Activated naive CD8-positive, alpha-beta T cell treated with anti-CD3 and anti-CD28 coated beads, Interleukin-2, amount 10 ng/mL, durations not matched to agents 7 days and 5 days (primary cell): Measurements from ENCODE around the gene COL4A4. TPM values are rescaled to one million over a fixed set of nuclear protein-coding genes. Genes with fewer than 3 reads are reported as not detected.

ENCODE experiments used
- ATAC-seq: fragments of 150-1000 bp; cut with Tn5 transposase; one replicate; pipeline ENCODE4 v1.10.0; 2021; ENCODE audit warnings: low read depth, moderate library complexity
- POLR2A ChIA-PET: fragments of 350-600 bp; sonication (Branson Sonifier 250); formaldehyde crosslinking; loops from one replicate; lab custom pipeline; 2021; ENCODE audit warnings: antibody characterized with exemption; lab: Charles Lee
- DNase-seq: peaks from one replicate; pipeline ENCODE4 v3.0.0; 2021
- H3K27ac Mint-ChIP-seq: one replicate; pipeline ENCODE4 v1.8.0; 2022; ENCODE audit warnings: mild to moderate bottlenecking, mixed read lengths
- H3K27me3 Mint-ChIP-seq: one replicate; pipeline ENCODE4 v1.8.0; 2022; ENCODE audit warnings: mild to moderate bottlenecking, moderate library complexity, mixed read lengths
- H3K36me3 Mint-ChIP-seq: one replicate; pipeline ENCODE4 v1.8.0; 2021; ENCODE audit warnings: mild to moderate bottlenecking, mixed read lengths
- H3K4me1 Mint-ChIP-seq: one replicate; pipeline ENCODE4 v1.8.0; 2021; ENCODE audit warnings: mixed read lengths
- H3K4me3 Mint-ChIP-seq: one replicate; pipeline ENCODE4 v1.8.0; 2022; ENCODE audit warnings: mild to moderate bottlenecking, moderate library complexity, mixed read lengths
- H3K9me3 Mint-ChIP-seq: one replicate; pipeline ENCODE4 v1.8.0; 2021; ENCODE audit warnings: mixed read lengths
- total RNA-seq, 2 experiments: library from RNA; stranded (reverse); gene quantifications; one replicate each; pipeline ENCODE4 v1.2.3, GENCODE V29; 2021

Gene COL4A4
- not detected for total RNA-seq

- H3K36me3 Mint-ChIP-seq = no peaks in the 10 kb centered on the region
- H3K4me3 Mint-ChIP-seq = peak within 1 kb of the TSS; percentile 68
- peaks cover 52% of the 10 kb centered on the region for H3K27me3 Mint-ChIP-seq
- no peak within 1 kb of the TSS for H3K27ac Mint-ChIP-seq
- H3K9me3 Mint-ChIP-seq = no peaks in the 10 kb centered on the region
- DNase-seq (peak; percentile 46), ATAC-seq (peak; percentile 55)
- POLR2A ChIA-PET = no interaction called here
- peaks cover 2% of the 10 kb centered on the region for H3K4me1 Mint-ChIP-seq
Measured at GRCh38 chr2:227163998-227164762, at the start of gene COL4A4, which contains the start of gene COL4A3. Gene COL4A4 (minus strand): TSS chr2:227164205. CDS start chr2:227147483, 16,722 bp downstream. Gene COL4A3 (plus strand): TSS chr2:227164624. CDS start chr2:227164727, 103 bp downstream.

- DNase-seq = no peak
- POLR2A ChIA-PET = no interaction called here
- H3K9me3 Mint-ChIP-seq = no peaks in the 10 kb centered on the region
- no peak for ATAC-seq
- H3K4me3 Mint-ChIP-seq = no peak overlapping the region
- H3K36me3 Mint-ChIP-seq = no peaks in the 10 kb centered on the region
- peaks cover 6% of the 10 kb centered on the region for H3K27me3 Mint-ChIP-seq
- no peak overlapping the region for H3K27ac Mint-ChIP-seq
- no peaks in the 10 kb centered on the region for H3K4me1 Mint-ChIP-seq
Measured at GRCh38 chr2:227207573-227207972, 43.6 kb upstream of the COL4A4 start.

- H3K27me3 Mint-ChIP-seq = peaks cover 6% of the 10 kb centered on the region
- H3K27ac Mint-ChIP-seq = no peak overlapping the region
- H3K9me3 Mint-ChIP-seq = no peaks in the 10 kb centered on the region
- DNase-seq = no peak
- no peak for ATAC-seq
- no peak overlapping the region for H3K4me3 Mint-ChIP-seq
- POLR2A ChIA-PET = no interaction called here
- no peaks in the 10 kb centered on the region for H3K36me3 Mint-ChIP-seq
- no peaks in the 10 kb centered on the region for H3K4me1 Mint-ChIP-seq
Measured at GRCh38 chr2:227206406-227206805, 42.4 kb upstream of the COL4A4 start.

GRCh38 chr2:227205701-227206100 lies 41.7 kb upstream of the COL4A4 start:
- Mint-ChIP-seq H3K27ac (no peak overlapping the region), H3K4me1 (no peaks in the 10 kb centered on the region), H3K4me3 (no peak overlapping the region), H3K36me3 (no peaks in the 10 kb centered on the region), H3K27me3 (peaks cover 8% of the 10 kb centered on the region), H3K9me3 (no peaks in the 10 kb centered on the region)
- DNase-seq = no peak
- POLR2A ChIA-PET = no interaction called here
- ATAC-seq = no peak

GRCh38 chr2:227204452-227204851 lies 40.4 kb upstream of the COL4A4 start:
- Mint-ChIP-seq H3K4me3 (no peak overlapping the region), H3K9me3 (no peaks in the 10 kb centered on the region), H3K36me3 (no peaks in the 10 kb centered on the region), H3K27ac (no peak overlapping the region), H3K4me1 (no peaks in the 10 kb centered on the region), H3K27me3 (peaks cover 8% of the 10 kb centered on the region)
- no peak for ATAC-seq
- POLR2A ChIA-PET = no interaction called here
- DNase-seq = no peak

- no peak for DNase-seq
- no peak overlapping the region for H3K4me3 Mint-ChIP-seq
- no peaks in the 10 kb centered on the region for H3K9me3 Mint-ChIP-seq
- peaks cover 6% of the 10 kb centered on the region for H3K27me3 Mint-ChIP-seq
- H3K4me1 Mint-ChIP-seq = no peaks in the 10 kb centered on the region
- no peak overlapping the region for H3K27ac Mint-ChIP-seq
- ATAC-seq = no peak
- POLR2A ChIA-PET = no interaction called here
- no peaks in the 10 kb centered on the region for H3K36me3 Mint-ChIP-seq
Measured at GRCh38 chr2:227201771-227202170, 37.8 kb upstream of the COL4A4 start.

GRCh38 chr2:227198866-227199265 lies 34.9 kb upstream of the COL4A4 start:
- no peak for ATAC-seq
- DNase-seq = no peak
- POLR2A ChIA-PET = no interaction called here
- Mint-ChIP-seq H3K36me3 (no peaks in the 10 kb centered on the region), H3K4me3 (no peak overlapping the region), H3K27ac (no peak overlapping the region), H3K4me1 (no peaks in the 10 kb centered on the region), H3K9me3 (no peaks in the 10 kb centered on the region), H3K27me3 (peaks cover 4% of the 10 kb centered on the region)

- Mint-ChIP-seq H3K4me3 (no peak overlapping the region), H3K4me1 (no peaks in the 10 kb centered on the region), H3K36me3 (no peaks in the 10 kb centered on the region), H3K27me3 (peaks cover 7% of the 10 kb centered on the region), H3K27ac (no peak overlapping the region), H3K9me3 (no peaks in the 10 kb centered on the region)
- ATAC-seq (no peak), DNase-seq (no peak)
- POLR2A ChIA-PET = no interaction called here
Measured at GRCh38 chr2:227194219-227194618, 30.2 kb upstream of the COL4A4 start.

GRCh38 chr2:227192491-227192890 lies 28.5 kb upstream of the COL4A4 start:
- ATAC-seq = no peak
- H3K27me3 Mint-ChIP-seq = peaks cover 9% of the 10 kb centered on the region
- POLR2A ChIA-PET = no interaction called here

GRCh38 chr2:227191367-227191766 lies 27.4 kb upstream of the COL4A4 start:
- H3K36me3 Mint-ChIP-seq = no peaks in the 10 kb centered on the region
- ATAC-seq = no peak
- no peaks in the 10 kb centered on the region for H3K9me3 Mint-ChIP-seq
- no peak for DNase-seq
- no peaks in the 10 kb centered on the region for H3K4me1 Mint-ChIP-seq
- POLR2A ChIA-PET = no interaction called here
- H3K27me3 Mint-ChIP-seq = peaks cover 12% of the 10 kb centered on the region
- no peak overlapping the region for H3K4me3 Mint-ChIP-seq
- H3K27ac Mint-ChIP-seq = no peak overlapping the region

More at GRCh38 chr2:227192491-227192890, 28.5 kb upstream of the COL4A4 start:
- no peak for DNase-seq
- H3K9me3 Mint-ChIP-seq = no peaks in the 10 kb centered on the region
- no peaks in the 10 kb centered on the region for H3K36me3 Mint-ChIP-seq
- H3K4me1 Mint-ChIP-seq = no peaks in the 10 kb centered on the region
- no peak overlapping the region for H3K27ac Mint-ChIP-seq
- H3K4me3 Mint-ChIP-seq = no peak overlapping the region

- Mint-ChIP-seq H3K36me3 (no peaks in the 10 kb centered on the region), H3K9me3 (no peaks in the 10 kb centered on the region), H3K4me1 (no peaks in the 10 kb centered on the region), H3K27ac (no peak overlapping the region), H3K27me3 (peaks cover 23% of the 10 kb centered on the region), H3K4me3 (no peak overlapping the region)
- POLR2A ChIA-PET = no interaction called here
- DNase-seq (no peak), ATAC-seq (no peak)
Measured at GRCh38 chr2:227188292-227188691, 24.3 kb upstream of the COL4A4 start.

- no peak for ATAC-seq
- H3K4me1 Mint-ChIP-seq = no peaks in the 10 kb centered on the region
- POLR2A ChIA-PET = no interaction called here
Measured at GRCh38 chr2:227186751-227187150, 22.7 kb upstream of the COL4A4 start.

GRCh38 chr2:227185615-227186232 lies 21.7 kb upstream of the COL4A4 start:
- no peak overlapping the region for H3K27ac Mint-ChIP-seq
- no peaks in the 10 kb centered on the region for H3K36me3 Mint-ChIP-seq
- no peaks in the 10 kb centered on the region for H3K9me3 Mint-ChIP-seq
- H3K4me1 Mint-ChIP-seq = no peaks in the 10 kb centered on the region
- peaks cover 28% of the 10 kb centered on the region for H3K27me3 Mint-ChIP-seq
- POLR2A ChIA-PET = no interaction called here
- ATAC-seq = no peak
- DNase-seq = no peak
- no peak overlapping the region for H3K4me3 Mint-ChIP-seq

More at GRCh38 chr2:227186751-227187150, 22.7 kb upstream of the COL4A4 start:
- Mint-ChIP-seq H3K4me3 (no peak overlapping the region), H3K36me3 (no peaks in the 10 kb centered on the region), H3K9me3 (no peaks in the 10 kb centered on the region), H3K27ac (no peak overlapping the region), H3K27me3 (peaks cover 28% of the 10 kb centered on the region)
- no peak for DNase-seq
